CD1c-positive myeloid dendritic cell (primary cell): ENCODE data around the gene RARS1.
A peak's percentile ranks its signal among the peaks of the same experiment; 100 is the strongest.

Experiments used
- DNase-seq: peaks from one replicate; pipeline ENCODE4 v3.0.0-alpha.2; 2016; ENCODE audit errors: extremely low spot score

The RARS1 gene

GRCh38 chr5:168486136-168486879 is at the start of gene RARS1:
RARS1 (plus strand) TSS chr5:168486471; CDS start chr5:168486499, 28 bp downstream.
- peak; percentile 95 for DNase-seq

GRCh38 chr5:168438349-168438748 is 47.9 kb upstream of the RARS1 start:
- no peak for DNase-seq

GRCh38 chr5:168443533-168443932 is 42.7 kb upstream of the RARS1 start:
- no peak for DNase-seq

GRCh38 chr5:168443950-168444700 is 42.1 kb upstream of the RARS1 start:
- DNase-seq, result no peak

GRCh38 chr5:168446983-168447619 is 39.2 kb upstream of the RARS1 start:
- no peak for DNase-seq

- DNase-seq, result no peak
Observed at GRCh38 chr5:168447808-168448207, 38.5 kb upstream of the RARS1 start.

- DNase-seq, result no peak
Observed at GRCh38 chr5:168449166-168449565, 37.1 kb upstream of the RARS1 start.

GRCh38 chr5:168451565-168451964 is 34.7 kb upstream of the RARS1 start:
- DNase-seq, result no peak

- DNase-seq, result no peak
Observed at GRCh38 chr5:168455201-168455600, 31.1 kb upstream of the RARS1 start.

- no peak for DNase-seq
Observed at GRCh38 chr5:168457542-168457941, 28.7 kb upstream of the RARS1 start.

GRCh38 chr5:168460606-168461005 is 25.7 kb upstream of the RARS1 start:
- no peak for DNase-seq

GRCh38 chr5:168463081-168463480 is 23.2 kb upstream of the RARS1 start:
- no peak for DNase-seq

- DNase-seq, result no peak
Observed at GRCh38 chr5:168464214-168464613, 22.1 kb upstream of the RARS1 start.

- no peak for DNase-seq
Observed at GRCh38 chr5:168464641-168465040, 21.6 kb upstream of the RARS1 start.

- DNase-seq, result no peak
Observed at GRCh38 chr5:168467755-168468330, 18.4 kb upstream of the RARS1 start.

- no peak for DNase-seq
Observed at GRCh38 chr5:168468836-168469235, 17.4 kb upstream of the RARS1 start.

- DNase-seq, result no peak
Observed at GRCh38 chr5:168469816-168470215, 16.5 kb upstream of the RARS1 start.

- no peak for DNase-seq
Observed at GRCh38 chr5:168471785-168472184, 14.5 kb upstream of the RARS1 start.

GRCh38 chr5:168472329-168472728 is 13.9 kb upstream of the RARS1 start:
- no peak for DNase-seq

GRCh38 chr5:168474319-168474718 is 12.0 kb upstream of the RARS1 start:
- DNase-seq, result no peak

- DNase-seq, result no peak
Observed at GRCh38 chr5:168477060-168477459, 9.2 kb upstream of the RARS1 start.

GRCh38 chr5:168479166-168479565 is 7.1 kb upstream of the RARS1 start:
- no peak for DNase-seq
